SK-N-SH (cell line): Measurements from ENCODE around the gene CEP57L1.

Source experiments
- CHD2 ChIP-seq: fragments of 150-350 bp; IDR thresholded peaks from 2 replicates; pipeline ENCODE4 v1.6.1; 2018; ENCODE audit warnings: low read length; ENCODE audit not compliant: partially characterized antibody
- CTCF ChIP-seq: fragments of 200-600 bp; sonication (generic); IDR thresholded peaks from 2 replicates; pipeline ENCODE4 v1.6.1; 2017; ENCODE audit warnings: antibody characterized with exemption, mild to moderate bottlenecking, moderate library complexity
- POLR2AphosphoS5 ChIP-seq: IDR thresholded peaks from 2 replicates; pipeline ENCODE4 v1.6.1; 2012; ENCODE audit warnings: low read depth, low read length
- REST ChIP-seq: IDR thresholded peaks from 2 replicates; pipeline ENCODE4 v1.6.1; 2012; ENCODE audit warnings: mild to moderate bottlenecking, low read depth, low read length, moderate library complexity
- SMC3 ChIP-seq: IDR thresholded peaks from 2 replicates; pipeline ENCODE4 v1.6.1; 2012; ENCODE audit warnings: low read depth, low read length, improper control_type of control experiment

- TF ChIP-seq REST (no peak), CTCF (no peak), SMC3 (no peak), POLR2AphosphoS5 (no peak), CHD2 (no peak)
Observed at GRCh38 chr6:109143191-109143590, 47.9 kb downstream of the CEP57L1 start.
